GM23338 (cell line): ENCODE results near the gene ACBD3.

Experiments used
- CREB1 ChIP-seq: fragments of 250-450 bp; sonication (Bioruptor Pico); IDR thresholded peaks from 2 replicates; pipeline ENCODE4 v1.5.0; 2020; ENCODE audit warnings: low read depth, mild to moderate bottlenecking, moderate library complexity
- CTCF ChIP-seq, 2 experiments: fragments of 200-600 bp in 1 of 2; sonication (generic) in 1 of 2; conservative IDR thresholded peaks; 2 replicates each; pipeline versions ENCODE4 v1.5.1 to v1.6.1; 2016 to 2017; ENCODE audit warnings: antibody characterized with exemption in 2 of 2, low read depth in 2 of 2, mild to moderate bottlenecking in 2 of 2, moderate library complexity in 1 of 2
- EZH2 ChIP-seq: fragments of 200-600 bp; sonication (generic); IDR thresholded peaks from one replicate; pipeline ENCODE4 v1.8.0; 2017; ENCODE audit warnings: antibody characterized with exemption, mild to moderate bottlenecking, low read depth; ENCODE audit not compliant: unreplicated experiment
- EZH2phosphoT487 ChIP-seq: fragments of 200-600 bp; sonication (generic); IDR thresholded peaks from one replicate; pipeline ENCODE4 v1.8.1; 2018; ENCODE audit warnings: antibody characterized with exemption; ENCODE audit not compliant: unreplicated experiment
- JUNB ChIP-seq: IDR thresholded peaks from one replicate; pipeline ENCODE4 v1.6.1; 2016; ENCODE audit warnings: antibody characterized with exemption; ENCODE audit not compliant: unreplicated experiment
- NANOG ChIP-seq: IDR thresholded peaks from 2 replicates; pipeline ENCODE4 v1.6.1; 2016; ENCODE audit warnings: antibody characterized with exemption, borderline replicate concordance
- POLR2AphosphoS5 ChIP-seq: IDR thresholded peaks from 2 replicates; pipeline ENCODE4 v1.6.1; 2016; ENCODE audit warnings: antibody characterized with exemption, low read depth
- STAT1 ChIP-seq: IDR thresholded peaks from one replicate; pipeline ENCODE4 v1.6.1; 2016; ENCODE audit warnings: antibody characterized with exemption; ENCODE audit not compliant: unreplicated experiment
- ZNF114 ChIP-seq: fragments of 250-450 bp; sonication (Bioruptor Pico); IDR thresholded peaks from 2 replicates; pipeline ENCODE4 v1.5.0; 2020; ENCODE audit warnings: mild to moderate bottlenecking, moderate library complexity
- ZNF331 ChIP-seq: fragments of 250-450 bp; sonication (Bioruptor Pico); IDR thresholded peaks from 2 replicates; pipeline ENCODE4 v1.5.0; 2020; ENCODE audit warnings: low read depth, mild to moderate bottlenecking, moderate library complexity
- TF ChIP-seq, protein P1 (sequence below): IDR thresholded peaks from one replicate; pipeline ENCODE4 v1.6.1; 2018; ENCODE audit warnings: antibody characterized with exemption; ENCODE audit not compliant: unreplicated experiment
- TF ChIP-seq, protein P2 (sequence below): IDR thresholded peaks from 2 replicates; pipeline ENCODE4 v1.6.1; 2016; ENCODE audit warnings: antibody characterized with exemption

GRCh38 chr1:226131639-226132038 lies 54.9 kb downstream of the ACBD3 start:
- TF ChIP-seq, protein P1, sequence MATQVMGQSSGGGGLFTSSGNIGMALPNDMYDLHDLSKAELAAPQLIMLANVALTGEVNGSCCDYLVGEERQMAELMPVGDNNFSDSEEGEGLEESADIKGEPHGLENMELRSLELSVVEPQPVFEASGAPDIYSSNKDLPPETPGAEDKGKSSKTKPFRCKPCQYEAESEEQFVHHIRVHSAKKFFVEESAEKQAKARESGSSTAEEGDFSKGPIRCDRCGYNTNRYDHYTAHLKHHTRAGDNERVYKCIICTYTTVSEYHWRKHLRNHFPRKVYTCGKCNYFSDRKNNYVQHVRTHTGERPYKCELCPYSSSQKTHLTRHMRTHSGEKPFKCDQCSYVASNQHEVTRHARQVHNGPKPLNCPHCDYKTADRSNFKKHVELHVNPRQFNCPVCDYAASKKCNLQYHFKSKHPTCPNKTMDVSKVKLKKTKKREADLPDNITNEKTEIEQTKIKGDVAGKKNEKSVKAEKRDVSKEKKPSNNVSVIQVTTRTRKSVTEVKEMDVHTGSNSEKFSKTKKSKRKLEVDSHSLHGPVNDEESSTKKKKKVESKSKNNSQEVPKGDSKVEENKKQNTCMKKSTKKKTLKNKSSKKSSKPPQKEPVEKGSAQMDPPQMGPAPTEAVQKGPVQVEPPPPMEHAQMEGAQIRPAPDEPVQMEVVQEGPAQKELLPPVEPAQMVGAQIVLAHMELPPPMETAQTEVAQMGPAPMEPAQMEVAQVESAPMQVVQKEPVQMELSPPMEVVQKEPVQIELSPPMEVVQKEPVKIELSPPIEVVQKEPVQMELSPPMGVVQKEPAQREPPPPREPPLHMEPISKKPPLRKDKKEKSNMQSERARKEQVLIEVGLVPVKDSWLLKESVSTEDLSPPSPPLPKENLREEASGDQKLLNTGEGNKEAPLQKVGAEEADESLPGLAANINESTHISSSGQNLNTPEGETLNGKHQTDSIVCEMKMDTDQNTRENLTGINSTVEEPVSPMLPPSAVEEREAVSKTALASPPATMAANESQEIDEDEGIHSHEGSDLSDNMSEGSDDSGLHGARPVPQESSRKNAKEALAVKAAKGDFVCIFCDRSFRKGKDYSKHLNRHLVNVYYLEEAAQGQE: no peak
- TF ChIP-seq CTCF (conservative IDR thresholded peaks at IDR 0.05; ENCODE audit: low read depth in 2 of 2) (no peak), EZH2 (no peak), STAT1 (no peak), POLR2AphosphoS5 (no peak), EZH2phosphoT487 (no peak), NANOG (no peak), JUNB (no peak), ZNF331 (no peak), CREB1 (CRISPR knock-in tag) (no peak), ZNF114 (CRISPR knock-in tag) (no peak)
- TF ChIP-seq, protein P2, sequence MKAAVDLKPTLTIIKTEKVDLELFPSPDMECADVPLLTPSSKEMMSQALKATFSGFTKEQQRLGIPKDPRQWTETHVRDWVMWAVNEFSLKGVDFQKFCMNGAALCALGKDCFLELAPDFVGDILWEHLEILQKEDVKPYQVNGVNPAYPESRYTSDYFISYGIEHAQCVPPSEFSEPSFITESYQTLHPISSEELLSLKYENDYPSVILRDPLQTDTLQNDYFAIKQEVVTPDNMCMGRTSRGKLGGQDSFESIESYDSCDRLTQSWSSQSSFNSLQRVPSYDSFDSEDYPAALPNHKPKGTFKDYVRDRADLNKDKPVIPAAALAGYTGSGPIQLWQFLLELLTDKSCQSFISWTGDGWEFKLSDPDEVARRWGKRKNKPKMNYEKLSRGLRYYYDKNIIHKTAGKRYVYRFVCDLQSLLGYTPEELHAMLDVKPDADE: no peak
